GM20431 (cell line): Measurements from ENCODE around the gene DHODH.

Experiments used
- in situ Hi-C: fragments of 300-500 bp; cut with MseI, MboI; formaldehyde crosslinking; loops from one replicate; pipeline ENCODE4 v1.15.0; 2020; ENCODE audit warnings: low sequenced_read_pairs; ENCODE audit not compliant: unreplicated experiment

DHODH gene

DNA sequence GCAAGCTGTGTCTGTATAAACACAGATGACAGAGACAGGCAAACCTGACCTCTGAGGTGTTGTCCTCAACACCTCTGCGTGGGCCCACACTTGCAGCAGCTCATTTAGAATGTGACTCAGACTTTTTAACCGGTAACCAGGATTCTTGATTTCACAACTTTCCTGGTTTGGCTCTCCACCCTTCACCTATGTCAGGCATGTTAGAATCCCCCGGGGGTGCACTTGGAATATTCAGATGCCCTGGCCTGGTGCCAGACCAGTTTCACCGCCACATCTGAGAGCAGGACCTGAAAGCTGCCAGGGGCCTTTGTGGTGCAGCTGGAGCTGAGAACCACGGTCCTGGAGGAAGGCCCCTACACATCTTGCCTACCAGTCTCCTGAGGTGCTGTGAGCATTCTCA, 4.8 kb downstream of the DHODH start:
- in situ Hi-C loops: no loop called here

DNA sequence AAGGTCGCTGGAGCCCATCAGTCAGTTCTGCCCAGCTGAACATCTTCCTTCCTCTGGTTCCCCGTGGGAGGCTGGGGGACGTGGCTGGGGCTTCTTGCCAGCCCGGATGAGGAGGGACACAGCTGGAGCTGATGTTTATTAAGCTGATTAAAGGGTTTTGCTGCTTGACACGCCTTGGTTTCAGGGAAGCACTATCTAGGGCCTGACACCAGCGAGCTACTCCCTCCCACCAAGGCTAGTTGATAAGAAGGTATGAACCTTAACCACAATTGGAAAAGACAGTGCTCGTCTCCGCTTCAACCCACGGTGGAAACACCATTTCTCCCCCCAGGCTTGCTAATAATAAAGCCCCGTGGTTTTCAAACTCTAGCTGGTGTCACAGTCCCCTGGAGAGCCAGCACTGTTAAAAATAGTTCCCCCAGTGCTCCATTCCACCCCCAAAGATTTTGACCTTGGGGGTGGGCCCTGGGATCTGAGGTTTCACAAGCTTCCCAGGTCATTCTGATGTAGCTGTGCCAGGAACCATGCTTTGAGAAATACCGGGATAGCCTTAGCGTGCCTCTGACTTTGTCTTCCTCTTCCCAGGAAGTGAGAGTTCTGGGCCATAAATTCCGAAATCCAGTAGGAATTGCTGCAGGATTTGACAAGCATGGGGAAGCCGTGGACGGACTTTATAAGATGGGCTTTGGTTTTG, 5.5 kb downstream of the DHODH start:
- in situ Hi-C loops: no loop called here

- in situ Hi-C loops: no loop called here
These were observed 6.1 kb downstream of the DHODH start for GRCh38 chr16:72014675-72015074.

DNA sequence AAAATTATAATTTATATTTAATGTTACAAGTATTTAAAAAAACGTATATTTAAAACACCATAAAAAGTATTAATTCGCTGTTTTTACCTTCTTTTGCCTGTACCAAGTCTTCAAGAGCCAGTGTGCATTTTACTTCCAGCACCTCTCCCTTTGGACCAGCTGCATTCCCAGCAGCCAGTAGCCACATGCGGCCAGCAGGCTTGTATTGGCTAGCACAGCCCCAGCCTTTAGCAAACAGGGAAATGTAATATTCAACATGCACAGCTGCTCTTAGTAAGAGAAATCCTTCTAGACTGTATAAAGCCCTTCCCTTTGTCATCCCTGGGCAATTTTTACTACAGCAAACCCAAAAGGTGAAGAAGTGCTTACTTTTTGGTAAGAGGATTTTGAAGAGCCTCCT, 6.6 kb downstream of the DHODH start:
- in situ Hi-C loops: no loop called here

- in situ Hi-C loops: no loop called here
These were observed 9.9 kb downstream of the DHODH start for GRCh38 chr16:72018470-72018869.

DNA sequence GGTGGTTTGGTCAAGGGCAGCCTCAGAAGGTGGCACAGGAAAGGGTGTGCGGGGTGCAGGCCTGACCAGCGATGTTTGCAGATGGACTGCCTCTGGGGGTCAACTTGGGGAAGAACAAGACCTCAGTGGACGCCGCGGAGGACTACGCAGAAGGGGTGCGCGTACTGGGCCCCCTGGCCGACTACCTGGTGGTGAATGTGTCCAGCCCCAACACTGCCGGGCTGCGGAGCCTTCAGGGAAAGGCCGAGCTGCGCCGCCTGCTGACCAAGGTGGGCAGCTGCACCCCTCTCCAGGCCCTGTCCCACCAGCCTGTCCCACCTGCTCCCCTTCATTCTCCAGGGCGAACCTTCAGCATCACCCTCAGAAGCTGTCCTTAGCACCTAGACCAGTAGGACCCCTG, 12.5 kb downstream of the DHODH start:
- in situ Hi-C loops: no loop called here

GRCh38 chr16:72022127-72022526, 13.6 kb downstream of the DHODH start:
- in situ Hi-C loops: no loop called here

DNA sequence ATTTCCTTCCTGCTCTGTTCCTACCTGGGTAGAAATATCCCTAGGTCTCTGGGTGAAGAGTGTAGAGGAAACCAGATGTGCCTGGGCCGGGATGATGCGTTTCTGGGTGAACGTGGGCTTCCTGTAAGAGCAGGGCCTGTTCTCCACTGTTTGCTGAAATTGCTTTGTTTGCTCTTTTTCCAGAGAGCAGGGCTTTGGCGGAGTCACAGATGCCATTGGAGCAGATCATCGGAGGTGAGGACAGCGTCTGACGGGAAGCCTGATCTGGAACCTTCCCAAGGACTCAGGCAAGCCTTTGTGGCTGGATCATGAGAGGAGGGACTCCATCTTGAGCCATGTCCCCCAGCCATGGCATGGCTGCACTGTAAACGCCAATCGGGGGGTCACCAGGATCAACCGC, 15.4 kb downstream of the DHODH start:
- in situ Hi-C loops: no loop called here

- in situ Hi-C loops: no loop called here
These were observed 16.4 kb downstream of the DHODH start for GRCh38 chr16:72024862-72025382.

- in situ Hi-C loops: no loop called here
These were observed 17.0 kb downstream of the DHODH start for GRCh38 chr16:72025404-72026114.

- in situ Hi-C loops: no loop called here
These were observed 19.3 kb downstream of the DHODH start for GRCh38 chr16:72027669-72028378.

DNA sequence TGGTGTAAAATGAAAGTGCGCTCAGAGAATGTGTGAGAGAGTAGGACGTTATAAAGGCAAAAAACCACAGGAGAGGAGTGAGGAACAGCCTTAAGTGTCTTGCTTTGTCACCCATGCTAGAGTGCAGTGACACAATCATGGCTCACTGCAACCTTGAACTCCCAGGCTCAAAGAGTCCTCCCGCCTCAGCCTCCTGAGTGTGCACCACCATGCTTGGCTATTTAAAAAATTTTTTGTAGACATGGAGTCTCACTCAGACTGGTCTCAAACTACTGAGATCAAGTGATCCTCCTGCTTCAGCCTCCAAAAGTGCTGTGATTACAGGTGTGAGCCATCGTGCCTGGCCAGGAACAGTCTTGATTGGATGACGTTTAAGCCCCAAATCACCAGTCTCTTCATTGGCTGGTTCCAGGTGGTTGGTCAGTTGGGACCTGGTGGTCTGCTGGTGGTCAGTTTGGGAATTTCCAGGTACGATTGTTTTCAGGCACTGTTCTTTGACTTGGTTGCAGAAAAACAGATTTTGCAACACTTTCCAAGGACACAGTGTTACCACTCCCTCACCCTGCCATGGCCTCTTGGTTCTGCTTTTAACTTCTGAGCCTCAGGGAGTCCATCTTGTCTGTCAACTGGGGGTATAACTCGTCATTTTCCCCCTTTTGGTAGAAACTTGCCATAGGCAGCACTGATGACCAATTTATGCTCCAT, 21.2 kb downstream of the DHODH start:
- in situ Hi-C loops: no loop called here

DNA sequence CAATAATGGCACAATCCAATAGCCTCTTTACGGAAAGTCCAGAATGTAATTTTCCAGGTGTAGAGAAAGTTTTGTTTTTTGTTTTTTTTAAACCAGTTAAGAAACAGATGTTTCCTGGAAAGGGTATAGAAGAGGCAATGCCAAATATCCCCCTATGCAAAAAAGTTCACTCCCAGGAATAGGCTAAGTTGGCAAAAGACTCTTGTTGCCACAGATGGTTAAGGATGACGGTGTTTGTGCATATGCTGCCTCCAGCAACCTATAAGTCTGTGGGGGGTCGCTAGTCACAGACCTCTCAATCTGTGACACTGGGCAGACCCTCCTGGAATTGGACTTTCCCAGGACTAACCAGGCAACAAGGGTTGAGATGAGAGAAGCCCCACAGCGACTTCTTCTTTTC, 24.9 kb downstream of the DHODH start:
- in situ Hi-C loops: no loop called here

DNA sequence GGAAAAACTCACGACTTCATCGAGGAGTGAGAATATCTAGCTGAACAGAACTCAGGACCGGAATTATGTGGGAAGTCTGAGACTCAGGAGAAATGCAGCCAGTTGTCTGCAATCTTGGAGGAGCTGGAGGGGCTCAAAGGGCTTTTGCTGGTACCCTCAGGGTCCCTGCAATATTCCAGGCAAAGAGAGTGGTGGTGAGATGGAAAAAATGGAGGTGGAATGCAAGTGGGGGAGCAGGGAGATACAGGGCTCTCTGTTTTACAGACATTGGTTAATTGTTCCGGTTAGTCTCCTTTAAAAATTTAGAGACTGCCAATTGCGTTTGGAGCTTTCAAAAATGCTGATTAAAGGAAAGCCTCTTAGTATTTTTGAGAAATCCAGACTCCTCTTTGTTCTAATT, 27.6 kb downstream of the DHODH start:
- in situ Hi-C loops: no loop called here

DNA sequence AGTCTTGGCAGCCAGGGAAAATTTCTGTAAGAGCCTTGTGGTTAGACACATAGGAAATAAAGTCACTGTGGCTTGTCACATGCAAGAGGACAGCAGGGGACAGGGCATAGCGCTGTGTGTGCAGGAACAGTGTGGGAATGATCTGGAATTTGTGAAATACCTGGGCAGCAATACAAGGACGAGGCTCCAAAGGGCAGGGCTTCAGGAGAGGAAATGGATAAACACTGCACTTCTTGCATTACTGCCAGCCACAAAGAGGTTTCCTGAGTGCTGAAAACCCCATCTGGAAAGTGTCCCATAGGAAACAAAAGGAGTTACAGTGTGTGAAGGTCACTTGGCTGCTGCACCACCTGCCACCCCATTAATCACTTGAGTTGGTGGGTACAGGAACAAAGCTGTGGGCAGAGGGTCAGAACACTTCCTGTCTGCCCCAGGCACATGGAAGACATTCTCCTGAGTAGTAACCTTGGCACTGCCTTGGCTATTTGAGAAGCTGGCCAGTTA, 33.7 kb downstream of the DHODH start:
- in situ Hi-C loops: no loop called here

DNA sequence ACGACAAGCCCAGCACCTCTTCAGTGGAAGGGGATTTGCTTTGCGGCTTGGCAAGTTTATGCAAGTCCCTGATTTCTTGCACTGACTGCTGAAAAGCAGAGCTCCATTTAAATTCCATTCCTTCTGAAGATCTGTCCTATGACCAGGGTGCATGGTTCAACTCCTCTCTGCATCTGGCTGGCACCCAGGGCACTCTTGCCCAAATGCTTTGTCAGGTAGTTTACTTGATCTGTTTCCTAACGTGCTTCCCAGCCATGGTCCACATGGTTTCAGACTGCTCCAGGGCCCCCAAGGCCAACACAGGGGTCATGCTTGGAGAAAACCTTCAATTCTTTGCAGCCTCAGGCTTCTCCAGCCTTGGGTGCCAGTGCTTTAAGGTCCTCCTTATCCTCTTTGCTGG, 34.5 kb downstream of the DHODH start:
- in situ Hi-C loops: no loop called here

DNA sequence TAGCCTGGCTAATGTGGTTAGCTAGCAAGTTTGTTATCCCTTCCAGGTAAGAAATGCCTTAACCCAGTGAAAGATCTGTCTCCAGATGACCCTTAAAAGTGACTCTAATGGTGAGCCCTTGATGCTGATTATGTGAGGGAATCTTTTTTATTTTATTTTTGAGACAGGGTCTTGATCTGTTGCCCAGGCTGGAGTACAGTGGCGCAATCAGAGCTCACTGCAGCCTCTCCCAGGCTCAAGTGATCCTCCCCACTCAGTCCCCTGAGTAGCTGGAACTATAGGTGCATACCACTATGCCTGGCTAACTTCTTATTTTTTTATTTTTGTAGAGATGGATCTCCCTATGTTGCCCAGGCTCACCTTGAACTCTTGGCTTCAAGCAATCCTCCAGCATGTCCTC, 35.0 kb downstream of the DHODH start:
- in situ Hi-C loops: no loop called here

- in situ Hi-C loops: no loop called here
These were observed 35.8 kb downstream of the DHODH start for GRCh38 chr16:72044296-72044695.

GRCh38 chr16:72044825-72045359, 36.3 kb downstream of the DHODH start:
- in situ Hi-C loops: no loop called here

DNA sequence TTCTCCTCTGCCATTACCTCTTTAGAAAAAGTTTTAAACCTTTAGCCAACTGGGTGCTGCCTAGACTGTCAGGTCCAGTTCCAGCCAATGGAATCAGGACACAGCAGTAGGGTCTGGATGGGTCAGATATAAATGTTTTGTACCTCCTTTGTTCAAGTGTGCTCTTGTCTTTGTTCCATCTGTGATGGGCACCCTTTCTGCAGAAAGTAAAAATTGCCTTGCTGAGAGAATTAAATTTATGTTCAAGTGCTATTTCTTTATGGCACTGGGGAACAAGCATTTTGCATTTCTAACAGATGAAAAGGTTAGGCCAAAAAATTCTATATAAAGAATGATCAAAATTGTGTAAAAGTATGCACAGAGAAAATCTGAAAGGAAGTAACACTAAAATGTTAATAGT, 40.6 kb downstream of the DHODH start:
- in situ Hi-C loops: no loop called here
